ENCODE data around the gene CLSTN3. TPM values are rescaled to one million over a fixed set of nuclear protein-coding genes. Genes with fewer than 3 reads are reported as not detected.

CLSTN3 gene
- total and polyA plus RNA-seq, 2 of the 13 experiments (the other 11 are each of a cell fraction or from before 2014, with no cell fraction given), result 26.2 to 94.1 TPM

- no peak for TF ChIP-seq ZNF484 (CRISPR knock-in tag; IDR thresholded peaks at IDR 0.05; ENCODE audit: borderline replicate concordance, low read depth)
- no peak for TF ChIP-seq PAF1 (CRISPR knock-in tag; IDR thresholded peaks at IDR 0.05)
- no peak for TF ChIP-seq NFAT5 (CRISPR knock-in tag; IDR thresholded peaks at IDR 0.05)
- TF ChIP-seq U2AF2 (IDR thresholded peaks at IDR 0.05; ENCODE audit: low read depth, low read length), result no peak
- TF ChIP-seq THRA (CRISPR knock-in tag; IDR thresholded peaks at IDR 0.05; ENCODE audit: borderline replicate concordance), result no peak
- TF ChIP-seq ZNF317 (CRISPR knock-in tag; IDR thresholded peaks at IDR 0.05), result no peak
- peak; percentile 80 for TF ChIP-seq AGO2 (optimal IDR thresholded peaks at IDR 0.05; ENCODE audit: low read depth, low read length)
- TF ChIP-seq ZNF703 (CRISPR knock-in tag; IDR thresholded peaks at IDR 0.05; ENCODE audit: borderline replicate concordance), result no peak
- no peak for TF ChIP-seq FOXK1 (CRISPR knock-in tag; IDR thresholded peaks at IDR 0.05; ENCODE audit: borderline replicate concordance, low read depth)
- no peak for TF ChIP-seq FOXK2 (IDR thresholded peaks at IDR 0.05)
- no peak for TF ChIP-seq KDM6A (CRISPR knock-in tag; IDR thresholded peaks at IDR 0.05; ENCODE audit: low read depth)
- no peak for TF ChIP-seq NKX3-1 (CRISPR knock-in tag; IDR thresholded peaks at IDR 0.05)
- TF ChIP-seq ZBTB4 (CRISPR knock-in tag; IDR thresholded peaks at IDR 0.05; ENCODE audit: borderline replicate concordance), result no peak; the same call in 1 of the 2 replicates
- no peak for TF ChIP-seq ZNF556 (CRISPR knock-in tag; IDR thresholded peaks at IDR 0.05; ENCODE audit: borderline replicate concordance)
- TF ChIP-seq ZFP41 (CRISPR knock-in tag; IDR thresholded peaks at IDR 0.05; ENCODE audit: borderline replicate concordance), result no peak
- 0 out of 2 replicates have a peak, but pooled peaks have one; percentile 7 for TF ChIP-seq ZNF709 (CRISPR knock-in tag; IDR thresholded peaks at IDR 0.05)
- TF ChIP-seq RBM22 (optimal IDR thresholded peaks at IDR 0.05; ENCODE audit: low read length), result peak; percentile 31
- TF ChIP-seq ZNF629 (CRISPR knock-in tag; conservative IDR thresholded peaks at IDR 0.05), result no peak
- no peak for TF ChIP-seq TBX3 (IDR thresholded peaks at IDR 0.05; ENCODE audit: borderline replicate concordance)
Measured at GRCh38 chr12:7129872-7130691, at the start of gene CLSTN3 (continued).

Measured in HepG2 (cell line).